ENCODE measurements around the gene LILRB2. TPM values are rescaled to one million over a fixed set of nuclear protein-coding genes. Genes with fewer than 3 reads are reported as not detected.

Gene LILRB2
- total and polyA plus RNA-seq, 2 donors (not counting 1 experiment from before 2014, with no cell fraction given) = 8.3 to 12.4 TPM

GRCh38 chr19:54266133-54266532 is 14.8 kb downstream of the LILRB2 start:
- intact Hi-C loops (cut with micrococcal nuclease) = no loop called here
- peak; percentile 69 for ATAC-seq (ENCODE audit: low read depth)
- Histone ChIP-seq H3K9ac (ENCODE audit: low read length) (no peak overlapping the region), H3K36me3 (replicated peaks in 1 of 2; ENCODE audit: control extremely low read depth in 1 of 2, control insufficient read depth in 1 of 2, extremely low read depth in 1 of 2, insufficient read depth in 2 of 2, low read length in 1 of 2) (no peaks in the 10 kb centered on the region), H3K4me1 (ENCODE audit: control insufficient read depth in 2 of 2, insufficient read depth in 2 of 2, low read length in 2 of 2) (no peaks in the 10 kb centered on the region), H3K4me2 (replicated peaks; ENCODE audit: low read depth, low read length, poor library complexity, severe bottlenecking) (no peak overlapping the region), H3K27me3 (replicated peaks in 1 of 4; ENCODE audit: control extremely low read depth in 1 of 4, control insufficient read depth in 3 of 4, insufficient read depth in 4 of 4, low read length in 3 of 4) (peaks cover 0 to 20% (median 6%) of the 10 kb centered on the region in 4 experiments), H3K4me3 (ENCODE audit: control extremely low read depth in 1 of 5, extremely low read depth in 1 of 5, insufficient read depth in 1 of 5, low read depth in 2 of 5, low read length in 4 of 5) (no peak overlapping the region), H3K27ac (ENCODE audit: low read length in 2 of 2) (no peak overlapping the region), H3K79me2 (ENCODE audit: control insufficient read depth, insufficient read depth, low read length) (no peaks in the 10 kb centered on the region), H2AFZ (ENCODE audit: insufficient read depth, low read depth, low read length, poor library complexity, severe bottlenecking) (no peak overlapping the region), H4K20me1 (ENCODE audit: control insufficient read depth, insufficient read depth, low read length, poor library complexity, severe bottlenecking) (no peaks in the 10 kb centered on the region), H3K9me3 (ENCODE audit: control extremely low read depth in 1 of 3, control insufficient read depth in 2 of 3, insufficient read depth in 1 of 3, low read length in 2 of 3) (peaks cover 0 to 2% (median 0%) of the 10 kb centered on the region in 3 donors)
- ChIA-PET POLR2A (interaction anchor here (0.6 kb wide), 1 partner anchor 24 kb away, joined by 3 read pairs; no protein-coding TSS in a partner anchor), CTCF (interaction anchor here (0.6 to 4.8 kb wide), 35 partner anchors 8 to 166 kb away, joined by 3 to 60 read pairs (median 6); partner anchors contain the start of genes LILRB2, LILRB5 and MBOAT7)
- WGBS (ENCODE audit: insufficient coverage) = 0% methylated on average over 4 of the region's 6 CpGs
- H3K4me3 Mint-ChIP-seq = no peak overlapping the region
- DNase-seq = peak; percentile 80
- peaks cover 34% of the 10 kb centered on the region for H3K27me3 Mint-ChIP-seq
- TF ChIP-seq EZH2 (IDR thresholded peaks at IDR 0.05; ENCODE audit: borderline replicate concordance, insufficient read depth, low read depth, low read length, poor library complexity, severe bottlenecking) (no peak), CTCF (IDR thresholded peaks at IDR 0.05) (peak; percentile 87)
- H3K27ac Mint-ChIP-seq = no peak overlapping the region
- peaks cover 4% of the 10 kb centered on the region for H3K4me1 Mint-ChIP-seq
- no peaks in the 10 kb centered on the region for H3K9me3 Mint-ChIP-seq (ENCODE audit: insufficient read depth)

GRCh38 chr19:54262470-54262869 is 18.4 kb downstream of the LILRB2 start:
- peaks cover 0 to 2% (median 0%) of the 10 kb centered on the region in 3 donors for H3K9me3 ChIP-seq (ENCODE audit: control extremely low read depth in 1 of 3, control insufficient read depth in 2 of 3, insufficient read depth in 1 of 3, low read length in 2 of 3)
- WGBS (ENCODE audit: insufficient coverage) = 100% methylated on average over 1 of the region's 2 CpGs
- TF ChIP-seq EZH2 (IDR thresholded peaks at IDR 0.05; ENCODE audit: borderline replicate concordance, insufficient read depth, low read depth, low read length, poor library complexity, severe bottlenecking) = no peak
- TF ChIP-seq CTCF (IDR thresholded peaks at IDR 0.05) = no peak
- no peak overlapping the region for H3K4me3 ChIP-seq (ENCODE audit: control extremely low read depth in 1 of 5, extremely low read depth in 1 of 5, insufficient read depth in 1 of 5, low read depth in 2 of 5, low read length in 4 of 5)
- peaks cover 4% of the 10 kb centered on the region for H3K4me1 Mint-ChIP-seq
- H3K36me3 ChIP-seq (replicated peaks in 1 of 2; ENCODE audit: control extremely low read depth in 1 of 2, control insufficient read depth in 1 of 2, extremely low read depth in 1 of 2, insufficient read depth in 2 of 2, low read length in 1 of 2) = no peaks in the 10 kb centered on the region
- no peak overlapping the region for H3K9ac ChIP-seq (ENCODE audit: low read length)
- H3K4me3 Mint-ChIP-seq = no peak overlapping the region
- H3K4me2 ChIP-seq (replicated peaks; ENCODE audit: low read depth, low read length, poor library complexity, severe bottlenecking) = no peak overlapping the region
- no peaks in the 10 kb centered on the region for H3K9me3 Mint-ChIP-seq (ENCODE audit: insufficient read depth)
- no peaks in the 10 kb centered on the region for H4K20me1 ChIP-seq (ENCODE audit: control insufficient read depth, insufficient read depth, low read length, poor library complexity, severe bottlenecking)
- intact Hi-C loops (cut with micrococcal nuclease) = no loop called here
- no peak overlapping the region for H3K27ac ChIP-seq (ENCODE audit: low read length in 2 of 2)
- H3K27ac Mint-ChIP-seq = no peak overlapping the region
- H3K27me3 ChIP-seq (replicated peaks in 1 of 4; ENCODE audit: control extremely low read depth in 1 of 4, control insufficient read depth in 3 of 4, insufficient read depth in 4 of 4, low read length in 3 of 4) = peaks cover 0 to 14% (median 6%) of the 10 kb centered on the region in 4 experiments
- DNase-seq (no peak), ATAC-seq (ENCODE audit: low read depth) (no peak)
- no peaks in the 10 kb centered on the region for H3K79me2 ChIP-seq (ENCODE audit: control insufficient read depth, insufficient read depth, low read length)
- peaks cover 26% of the 10 kb centered on the region for H3K27me3 Mint-ChIP-seq
- ChIA-PET POLR2A (no interaction called here), CTCF (interaction anchor here (0.9 kb wide), 1 partner anchor 63 kb away, joined by 4 read pairs; no protein-coding TSS in a partner anchor)
- H3K4me1 ChIP-seq (ENCODE audit: control insufficient read depth in 2 of 2, insufficient read depth in 2 of 2, low read length in 2 of 2) = no peaks in the 10 kb centered on the region
- no peak overlapping the region for H2AFZ ChIP-seq (ENCODE audit: insufficient read depth, low read depth, low read length, poor library complexity, severe bottlenecking)
